WTC11 (cell line): Measurements from ENCODE around the gene ASB15.

Source experiments
- CTCF ChIP-seq: fragments of 200-600 bp; IDR thresholded peaks from 2 replicates; pipeline ENCODE4 v1.8.0; 2022; ENCODE audit warnings: antibody characterized with exemption
- JUN ChIP-seq: sonication (generic); formaldehyde crosslinking; IDR thresholded peaks from 2 replicates; pipeline ENCODE4 v1.8.0; 2023; ENCODE audit warnings: mild to moderate bottlenecking, missing genetic modification reagents
- ZNF512 ChIP-seq: sonication (generic); formaldehyde crosslinking; IDR thresholded peaks from 2 replicates; pipeline ENCODE4 v1.8.1; 2022; ENCODE audit warnings: missing genetic modification reagents, borderline replicate concordance

GRCh38 chr7:123600876-123601275, 745 bp upstream of the ASB15 start:
- TF ChIP-seq CTCF = no peak
- no peak for TF ChIP-seq ZNF512 (CRISPR knock-in tag)
- no peak for TF ChIP-seq JUN (CRISPR knock-in tag)
